GM19324 (cell line): Measurements from ENCODE around the gene BPI.
"Not testable (repeated sequence)": the region's sequence is repeated elsewhere in the genome, so short reads cannot be mapped to it uniquely, and the experiment has no call there.

Source experiments
- ATAC-seq: cut with Tn5 transposase; IDR thresholded peaks from one replicate; pipeline ENCODE4 v1.9.1; 2021; ENCODE audit warnings: mild to moderate bottlenecking, moderate library complexity; ENCODE audit not compliant: unreplicated experiment, low FRiP score

BPI gene

GRCh38 chr20:38303908-38304379 is at the start of gene BPI:
BPI (plus strand) TSS chr20:38304156; CDS start chr20:38304224, 68 bp downstream.
- no peak for ATAC-seq

GRCh38 chr20:38254621-38255020 is 49.3 kb upstream of the BPI start:
- ATAC-seq, result not testable (repeated sequence)

- ATAC-seq, result no peak
These were observed 48.6 kb upstream of the BPI start for GRCh38 chr20:38255393-38255792.

GRCh38 chr20:38256021-38256420 is 47.9 kb upstream of the BPI start:
- no peak for ATAC-seq

GRCh38 chr20:38256966-38257365 is 47.0 kb upstream of the BPI start:
- no peak for ATAC-seq

- ATAC-seq, result no peak
These were observed 45.3 kb upstream of the BPI start for GRCh38 chr20:38258545-38259215.

GRCh38 chr20:38260025-38260377 is 44.0 kb upstream of the BPI start:
- no peak for ATAC-seq

GRCh38 chr20:38260378-38261053 is 43.4 kb upstream of the BPI start, which contains the start of gene KIAA1755:
KIAA1755 (minus strand) TSS chr20:38260735; CDS start chr20:38260500, 235 bp downstream.
- no peak for ATAC-seq

GRCh38 chr20:38261054-38261390 is 42.9 kb upstream of the BPI start:
- ATAC-seq, result no peak

GRCh38 chr20:38262931-38263330 is 41.0 kb upstream of the BPI start:
- ATAC-seq, result no peak

GRCh38 chr20:38266426-38266825 is 37.5 kb upstream of the BPI start:
- ATAC-seq, result no peak

GRCh38 chr20:38267296-38267695 is 36.7 kb upstream of the BPI start:
- ATAC-seq, result no peak

GRCh38 chr20:38267901-38268514 is 35.9 kb upstream of the BPI start:
- ATAC-seq, result no peak

- no peak for ATAC-seq
These were observed 34.9 kb upstream of the BPI start for GRCh38 chr20:38269040-38269439.

GRCh38 chr20:38269715-38270114 is 34.2 kb upstream of the BPI start:
- ATAC-seq, result no peak

GRCh38 chr20:38270869-38271605 is 32.9 kb upstream of the BPI start:
- no peak for ATAC-seq

- ATAC-seq, result no peak
These were observed 32.3 kb upstream of the BPI start for GRCh38 chr20:38271608-38272120.

GRCh38 chr20:38272398-38272797 is 31.6 kb upstream of the BPI start:
- no peak for ATAC-seq

- no peak for ATAC-seq
These were observed 31.0 kb upstream of the BPI start for GRCh38 chr20:38272961-38273360.

GRCh38 chr20:38275815-38276550 is 28.0 kb upstream of the BPI start:
- ATAC-seq, result no peak
